M059J (cell line): Measurements from ENCODE around the gene PXDC1. TPM values are rescaled to one million over a fixed set of nuclear protein-coding genes. Genes with fewer than 3 reads are reported as not detected.

ENCODE experiments used
- total RNA-seq: library from RNA; depleted of rRNA; stranded (reverse); fragments of >200 nt; shearing (Covaris generic); gene quantifications from 2 replicates; pipeline ENCODE4 v1.2.3, GENCODE V29; 2014; rRNA removed

PXDC1 gene
- total RNA-seq, 1 experiment from 2014 or later = 89.8 TPM

Other genes starting within 250 kb of the PXDC1 start
- 1.0 and 1.2 TPM in 2 replicates for gene FAM50B, start 97.7 kb upstream of the PXDC1 start, total RNA-seq